Panc1 (cell line): ENCODE measurements around the gene HOXA9. TPM values are rescaled to one million over a fixed set of nuclear protein-coding genes. Genes with fewer than 3 reads are reported as not detected.

ENCODE experiments used
- ATAC-seq: fragments of 200-7000 bp; cut with Tn5 transposase; 2 replicates; pipeline ENCODE4 v1.9.1; 2020; ENCODE audit warnings: mild to moderate bottlenecking, moderate library complexity
- BruUV-seq: library from RNA; stranded (reverse); fragments of 400-500 nt; replicated peaks from 2 replicates; lab custom pipeline; 2021; lab: Mats Ljungman, UMichigan
- CTCF ChIA-PET: fragments of 300-600 bp; sonication (Branson Sonifier 250); formaldehyde crosslinking; loops from one replicate; lab custom pipeline; 2022; ENCODE audit warnings: antibody characterized with exemption; lab: Charles Lee
- POLR2A ChIA-PET: fragments of 300-600 bp; sonication (Branson Sonifier 250); formaldehyde crosslinking; loops from one replicate; lab custom pipeline; 2022; ENCODE audit warnings: antibody characterized with exemption; lab: Charles Lee
- DNase-seq: peaks from one replicate; pipeline ENCODE4 v3.0.0-alpha.2; 2010; ENCODE audit warnings: low read depth, low spot score
- H3K27ac ChIP-seq: 2 replicates; pipeline ENCODE4 v1.5.1; 2011; ENCODE audit warnings: mild to moderate bottlenecking, low read length, inconsistent platforms
- H3K27me3 ChIP-seq: fragments of 200-500 bp; sonication (Bioruptor generic); 2 replicates; pipeline ENCODE4 v1.6.0; 2014; ENCODE audit warnings: low read length, inconsistent platforms; ENCODE audit not compliant: control insufficient read depth, insufficient read depth
- H3K36me3 ChIP-seq: fragments of 200-500 bp; sonication (Bioruptor generic); 2 replicates; pipeline ENCODE4 v1.5.1; 2014; ENCODE audit warnings: inconsistent platforms, mild to moderate bottlenecking, low read length, moderate library complexity; ENCODE audit not compliant: control insufficient read depth, insufficient read depth
- H3K4me1 ChIP-seq: 2 replicates; pipeline ENCODE4 v1.5.1; 2011; ENCODE audit warnings: inconsistent platforms, mild to moderate bottlenecking, low read length, moderate library complexity; ENCODE audit not compliant: control insufficient read depth, insufficient read depth
- H3K4me3 ChIP-seq, 2 experiments: 2 replicates each; pipeline ENCODE4 v1.5.1; 2011 to 2012; ENCODE audit warnings: low read depth in 2 of 2, low read length in 2 of 2, mild to moderate bottlenecking in 2 of 2, inconsistent platforms in 1 of 2, moderate library complexity in 1 of 2
- H3K9me3 ChIP-seq: fragments of 200-500 bp; sonication (Bioruptor generic); 2 replicates; pipeline ENCODE4 v1.5.1; 2014; ENCODE audit warnings: low read depth, mild to moderate bottlenecking, inconsistent platforms, low read length, moderate library complexity; ENCODE audit not compliant: control insufficient read depth, insufficient read depth
- CTCF ChIP-seq: fragments of 450-650 bp; IDR thresholded peaks from 2 replicates; pipeline ENCODE4 v1.5.1; 2017; ENCODE audit warnings: mild to moderate bottlenecking
- POLR2AphosphoS5 ChIP-seq: IDR thresholded peaks from 2 replicates; pipeline ENCODE4 v1.6.1; 2012; ENCODE audit warnings: mild to moderate bottlenecking, low read depth, low read length, moderate library complexity
- REST ChIP-seq, 2 experiments: IDR thresholded peaks; 2 replicates each; pipeline ENCODE4 v1.6.1; 2011 to 2012; ENCODE audit warnings: low read depth in 2 of 2, control low read depth in 1 of 2, low read length in 1 of 2, mild to moderate bottlenecking in 1 of 2, moderate library complexity in 1 of 2; ENCODE audit not compliant: insufficient read depth in 1 of 2
- SIN3A ChIP-seq: IDR thresholded peaks from 2 replicates; pipeline ENCODE4 v1.6.1; 2012; ENCODE audit warnings: low read depth, mild to moderate bottlenecking, low read length, moderate library complexity, borderline replicate concordance; ENCODE audit not compliant: insufficient read depth
- TCF7L2 ChIP-seq: IDR thresholded peaks from 2 replicates; pipeline ENCODE4 v1.6.1; 2011; ENCODE audit warnings: mild to moderate bottlenecking, low read depth, low read length, inconsistent platforms
- in situ Hi-C: cut with HindIII; loops from 2 replicates; pipeline ENCODE4 v1.10.0; 2016; ENCODE audit warnings: low sequenced_read_pairs, low pct_unique_long_range_greater_than_20kb
- intact Hi-C: fragments of 100-400 bp; cut with micrococcal nuclease; formaldehyde crosslinking; loops from one replicate; pipeline ENCODE4 v1.10.0; 2022; ENCODE audit not compliant: unreplicated experiment
- total RNA-seq: library from RNA; stranded (reverse); gene quantifications from one replicate; pipeline ENCODE4 v1.2.1, GENCODE V29; 2021; ENCODE audit not compliant: unreplicated experiment

The HOXA9 gene
- total RNA-seq, 1 experiment from 2014 or later: not detected

GRCh38 chr7:27150568-27151340, 14.6 kb downstream of the HOXA9 start:
- H3K36me3 ChIP-seq: no peaks in the 10 kb centered on the region; the same call in 1 of the 2 replicates
- H3K4me3 ChIP-seq: peak overlapping the region; percentile 57 to 83
- DNase-seq (peak; percentile 50), ATAC-seq (peak; percentile 92)
- ChIA-PET CTCF (interaction anchor here (0.7 to 3.4 kb wide), 5 partner anchors 10 to 626 kb away, joined by 3 to 24 read pairs (median 4); no protein-coding TSS in a partner anchor), POLR2A (no interaction called here)
- H3K9me3 ChIP-seq: no peaks in the 10 kb centered on the region
- BruUV-seq: no TSS peak
- no peak for TF ChIP-seq SIN3A
- peak; percentile 78 to 82 for TF ChIP-seq REST (IDR thresholded peaks at IDR 0.05; ENCODE audit: insufficient read depth in 1 of 2, low read depth in 2 of 2, low read length in 1 of 2)
- TF ChIP-seq CTCF: peak; percentile 99
- TF ChIP-seq TCF7L2: peak; percentile 42; the same call in 1 of the 2 replicates
- peak; percentile 63; the same call in 1 of the 2 replicates for TF ChIP-seq POLR2AphosphoS5
- in situ Hi-C loops: no loop called here
- no peaks in the 10 kb centered on the region for H3K27me3 ChIP-seq
- H3K4me1 ChIP-seq: peaks cover 20% of the 10 kb centered on the region
- H3K27ac ChIP-seq: peak overlapping the region; percentile 89
- intact Hi-C loops: no loop called here

- BruUV-seq: no TSS peak
- Histone ChIP-seq H3K4me1 (peaks cover 20% of the 10 kb centered on the region), H3K4me3 (peak overlapping the region; percentile 57 to 83), H3K27ac (peak overlapping the region; percentile 89), H3K36me3 (no peaks in the 10 kb centered on the region), H3K27me3 (no peaks in the 10 kb centered on the region), H3K9me3 (no peaks in the 10 kb centered on the region)
- DNase-seq: no peak
- ATAC-seq: peak; percentile 72
- TF ChIP-seq CTCF: no peak
- TF ChIP-seq POLR2AphosphoS5: no peak
- TF ChIP-seq REST (IDR thresholded peaks at IDR 0.05; ENCODE audit: insufficient read depth in 1 of 2, low read depth in 2 of 2, low read length in 1 of 2): no peak
- TF ChIP-seq TCF7L2: no peak
- no peak for TF ChIP-seq SIN3A
- ChIA-PET POLR2A (no interaction called here), CTCF (interaction anchor here (0.8 to 3.4 kb wide), 3 partner anchors 11 to 442 kb away, joined by 4 to 24 read pairs (median 4); no protein-coding TSS in a partner anchor)
- intact Hi-C loops: no loop called here
- in situ Hi-C loops: no loop called here
These were observed 15.3 kb downstream of the HOXA9 start for GRCh38 chr7:27149842-27150567.
